ENCODE data around the gene MRPS26.
"Not testable (repeated sequence)": the region's sequence is repeated elsewhere in the genome, so short reads cannot be mapped to it uniquely, and the experiment has no call there.

The MRPS26 gene

GRCh38 chr20:3072530-3073250 is 26.8 kb downstream of the MRPS26 start:
- no peak for DNase-seq

DNA sequence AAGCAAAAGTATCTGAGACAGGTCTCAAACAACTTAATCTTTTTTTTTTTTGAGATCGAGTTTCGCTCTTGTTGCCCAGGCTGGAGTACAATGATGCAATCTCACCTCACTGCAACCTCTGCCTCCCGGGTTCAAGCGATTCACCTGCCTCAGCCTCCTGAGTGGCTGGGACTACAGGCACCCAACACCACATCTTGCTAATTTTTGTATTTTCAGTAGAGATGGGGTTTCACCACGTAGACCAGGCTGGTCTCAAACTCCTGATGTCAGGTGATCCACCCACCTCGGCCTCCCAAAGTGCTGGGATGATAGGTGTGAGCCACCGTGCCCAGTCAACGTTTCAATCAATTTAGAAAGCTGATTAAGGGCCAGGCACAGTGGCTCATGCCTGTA is 27.4 kb downstream of the MRPS26 start:
- not testable (repeated sequence) for DNase-seq

GRCh38 chr20:3074812-3075211 is 29.0 kb downstream of the MRPS26 start:
- DNase-seq = no peak

DNA sequence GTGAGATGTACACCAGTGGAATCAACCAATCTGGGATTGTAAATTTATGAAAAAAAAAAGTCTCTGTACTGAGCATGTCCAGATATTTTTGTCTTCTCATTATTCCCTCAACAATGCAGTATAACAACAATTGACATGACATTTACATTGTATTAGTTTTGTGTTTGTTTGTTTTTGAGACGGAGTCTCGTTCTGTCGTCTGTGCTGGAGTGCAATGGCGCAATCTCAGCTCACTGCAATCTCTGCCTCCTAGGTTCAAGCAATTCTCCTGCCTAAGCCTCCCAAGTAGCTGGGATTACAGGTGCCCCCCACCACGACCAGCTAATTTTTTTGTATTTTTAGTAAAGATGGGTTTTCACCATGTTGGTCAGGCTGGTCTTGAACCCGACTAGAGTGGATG is 29.5 kb downstream of the MRPS26 start:
- not testable (repeated sequence) for DNase-seq

DNA sequence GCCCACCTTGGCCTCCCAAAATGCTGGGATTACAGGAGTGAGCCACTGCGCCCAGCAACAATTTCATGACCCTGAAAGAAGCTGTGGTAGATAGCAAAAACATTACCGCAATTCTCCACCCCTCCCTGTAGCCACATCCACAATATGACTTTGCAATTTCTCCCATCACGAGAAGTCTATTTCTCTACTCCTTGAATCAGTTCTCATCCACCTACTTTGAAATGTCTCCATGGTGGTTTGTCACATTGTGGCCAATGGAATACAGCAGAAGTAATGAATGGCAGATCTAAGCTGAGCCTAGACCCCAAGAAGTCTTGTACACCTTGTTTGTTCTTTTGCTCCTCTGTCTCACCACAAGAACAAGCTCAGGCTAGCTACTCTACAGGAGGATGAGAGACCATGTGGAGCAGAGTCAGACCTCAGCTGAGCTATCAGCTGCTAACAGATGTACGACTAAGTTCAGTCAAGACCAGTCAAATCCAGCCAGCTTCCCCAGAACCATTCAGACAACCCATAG is 31.8 kb downstream of the MRPS26 start:
- no peak for DNase-seq

DNA sequence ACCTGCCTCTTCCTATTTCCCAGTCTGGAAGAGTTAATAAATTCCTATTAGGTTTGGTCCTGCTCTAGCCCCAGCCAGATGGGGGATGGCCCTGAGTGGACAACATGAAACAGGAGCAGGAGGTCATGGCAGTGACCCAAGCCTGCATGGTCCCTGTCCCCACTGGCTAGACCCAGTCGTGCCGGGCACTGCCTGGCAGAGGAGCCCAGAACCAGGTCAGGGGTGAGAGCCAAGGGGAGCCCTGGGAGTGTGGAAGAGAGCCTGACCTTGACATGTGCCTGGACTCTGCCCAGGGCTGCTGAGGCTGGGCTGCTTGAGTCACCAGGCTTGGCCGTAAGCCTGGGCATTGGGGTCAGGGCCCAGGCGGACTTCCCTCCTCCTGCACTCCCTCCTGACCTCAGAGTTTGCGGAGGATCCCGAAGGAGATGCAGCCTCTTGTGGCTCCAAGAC is 35.1 kb downstream of the MRPS26 start:
- no peak for DNase-seq

DNA sequence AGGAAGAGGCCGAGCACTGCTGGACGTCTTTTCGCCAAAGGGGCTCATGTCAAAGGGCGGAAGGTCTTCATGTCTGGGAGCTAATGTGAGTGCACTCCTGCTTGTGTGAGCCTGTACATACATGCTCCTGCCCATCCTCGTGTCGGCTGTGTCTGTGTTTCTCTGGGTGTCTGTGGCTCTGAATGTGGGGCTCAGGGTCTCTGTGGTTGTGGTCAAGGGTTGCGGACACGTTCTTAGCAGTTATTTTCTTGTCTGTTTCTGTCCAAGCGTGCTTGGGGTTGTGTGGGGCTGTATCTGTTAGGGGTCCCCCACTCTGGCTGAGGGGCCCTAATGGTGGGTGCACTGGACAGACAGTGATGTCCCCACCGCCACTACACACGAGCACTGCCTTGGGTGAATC is 35.8 kb downstream of the MRPS26 start:
- DNase-seq = no peak

- peak; percentile 26 for DNase-seq
Observed at GRCh38 chr20:3082306-3082951, 36.6 kb downstream of the MRPS26 start.

GRCh38 chr20:3082955-3083952 is 37.4 kb downstream of the MRPS26 start:
- DNase-seq = no peak

DNA sequence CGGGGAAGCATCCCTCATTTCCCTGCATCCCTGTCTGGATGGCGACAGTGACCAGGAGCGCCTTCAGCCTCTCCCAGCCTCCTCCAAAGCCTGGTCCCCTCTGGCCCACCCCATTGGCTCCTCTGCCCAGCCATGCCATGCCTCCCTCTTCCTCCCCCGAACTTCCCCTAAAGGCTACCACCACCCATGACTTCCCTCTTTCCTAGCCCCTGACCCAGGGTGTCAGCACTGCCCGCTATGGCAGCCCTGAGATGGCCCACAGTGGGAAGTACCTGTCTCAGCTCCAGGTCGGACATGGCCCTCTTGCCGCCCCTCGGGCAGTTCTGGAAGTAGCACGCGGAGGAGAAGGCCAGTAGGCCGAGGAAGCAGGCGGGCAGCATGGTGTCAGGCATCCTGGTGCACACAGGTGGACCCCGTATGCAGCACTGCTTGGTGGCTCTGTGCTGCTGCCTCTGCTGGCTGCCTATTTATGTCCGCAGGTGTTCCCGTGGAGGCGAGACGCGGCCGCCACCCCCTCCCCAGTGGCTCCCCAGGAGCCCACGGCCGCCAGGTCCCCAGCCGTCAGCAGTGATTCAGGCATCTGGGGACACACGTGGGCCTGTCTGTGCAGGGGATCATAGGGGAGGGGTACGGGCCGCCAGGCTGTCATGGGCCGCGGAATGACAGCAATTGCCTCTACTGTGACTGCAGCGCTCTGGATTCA is 38.6 kb downstream of the MRPS26 start, which contains the start of gene AVP:
AVP (minus strand) TSS at position 442 of the 703 bp plus-strand sequence; CDS start at position 392, 50 bp downstream.
- no peak for DNase-seq

DNA sequence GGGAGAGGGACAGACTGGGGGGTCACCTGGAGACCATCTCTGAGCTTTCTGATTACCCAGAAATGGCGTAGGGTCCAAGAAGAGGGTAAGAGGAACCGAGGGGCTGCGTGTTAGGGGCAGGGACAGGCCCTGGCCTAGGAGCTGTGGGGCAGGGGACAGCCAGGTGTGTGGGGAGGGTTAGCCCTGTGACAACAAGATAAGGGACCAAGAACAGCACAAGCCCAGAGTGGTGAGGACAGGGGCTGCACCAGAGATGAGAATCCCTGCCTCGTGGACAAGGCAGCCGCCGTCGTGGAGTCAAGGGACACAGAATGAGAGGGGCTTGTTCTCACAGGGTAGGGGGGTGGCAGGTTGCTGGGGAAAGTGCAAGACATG is 39.1 kb downstream of the MRPS26 start:
- no peak for DNase-seq

GRCh38 chr20:3085571-3086072 is 39.8 kb downstream of the MRPS26 start:
- no peak for DNase-seq

DNA sequence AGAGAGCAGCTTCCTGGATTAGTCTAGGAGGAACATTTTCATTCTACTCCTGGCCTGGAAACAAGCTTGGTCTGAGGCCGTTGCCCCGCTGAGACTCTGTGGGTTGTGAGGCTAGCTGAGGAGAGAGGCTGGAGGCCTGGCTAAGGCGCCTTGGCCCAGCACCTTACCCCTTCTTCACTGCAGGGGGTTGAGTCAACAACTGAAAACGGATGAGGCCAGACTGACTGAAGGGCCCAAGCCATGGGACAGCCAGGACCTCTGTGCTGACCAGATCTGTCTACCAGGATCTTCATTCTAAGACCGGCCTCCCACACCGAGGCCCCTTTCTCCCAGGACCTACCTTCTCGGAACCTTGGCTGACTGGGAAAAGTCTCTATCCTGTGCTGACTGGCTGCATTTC is 42.2 kb downstream of the MRPS26 start:
- DNase-seq = no peak

DNA sequence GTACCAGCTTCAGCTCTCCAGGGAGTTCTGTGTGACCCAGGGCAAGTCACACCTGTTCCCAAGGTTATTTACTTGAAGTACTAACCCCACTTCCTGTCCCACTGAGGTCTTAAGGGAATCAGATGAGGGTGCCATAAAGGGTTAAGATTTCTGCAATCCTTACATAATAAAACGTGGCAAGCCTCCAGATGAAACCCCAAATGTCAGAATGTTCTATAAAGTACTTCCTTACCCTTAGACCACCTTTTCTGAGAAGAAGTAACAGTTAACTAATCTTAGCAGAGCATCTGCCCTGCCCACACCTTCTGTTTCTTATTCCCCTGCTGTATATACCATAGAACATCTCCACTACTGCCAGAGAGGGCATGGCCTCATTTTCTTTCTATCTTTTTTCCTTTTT is 44.7 kb downstream of the MRPS26 start:
- no peak for DNase-seq

DNA sequence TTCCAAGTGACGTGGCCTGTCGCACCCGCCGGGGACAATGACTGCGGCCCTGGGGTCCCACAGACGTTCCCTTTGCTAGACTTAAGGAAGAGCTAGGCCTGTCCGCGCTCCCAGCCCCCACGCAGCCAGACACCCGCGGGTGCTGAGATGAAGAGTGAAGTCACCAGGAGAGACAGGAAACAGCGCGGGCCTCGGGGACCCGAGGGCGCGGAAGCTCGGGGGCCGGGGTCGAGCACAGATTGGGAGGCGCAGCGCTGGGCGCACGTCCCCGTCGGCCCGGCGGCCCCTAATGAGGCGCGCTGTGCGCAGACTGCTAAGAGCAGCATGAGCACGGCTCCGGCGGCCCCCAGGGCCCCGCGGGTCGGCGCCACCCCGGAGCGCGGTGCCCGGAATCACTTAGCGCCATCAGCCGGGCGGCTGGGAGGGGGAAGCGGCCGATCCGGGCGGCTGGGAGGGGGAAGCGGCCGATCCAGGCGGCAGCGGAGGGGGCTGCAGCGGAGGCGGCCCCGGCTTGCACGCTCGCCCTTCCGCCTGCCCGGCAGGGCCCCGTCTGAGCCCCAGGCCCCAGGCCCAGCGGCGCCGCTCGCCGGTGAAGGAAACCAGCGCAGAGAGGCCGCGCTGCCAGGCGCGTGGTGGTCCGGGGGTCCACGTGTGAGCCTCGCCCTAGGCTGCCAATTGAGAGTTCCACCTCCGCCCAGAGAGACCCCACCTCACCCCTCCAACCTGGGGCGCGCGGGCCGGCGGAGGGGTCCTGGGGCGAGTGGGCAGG is 46.9 kb downstream of the MRPS26 start:
- DNase-seq = peak; percentile 75

DNA sequence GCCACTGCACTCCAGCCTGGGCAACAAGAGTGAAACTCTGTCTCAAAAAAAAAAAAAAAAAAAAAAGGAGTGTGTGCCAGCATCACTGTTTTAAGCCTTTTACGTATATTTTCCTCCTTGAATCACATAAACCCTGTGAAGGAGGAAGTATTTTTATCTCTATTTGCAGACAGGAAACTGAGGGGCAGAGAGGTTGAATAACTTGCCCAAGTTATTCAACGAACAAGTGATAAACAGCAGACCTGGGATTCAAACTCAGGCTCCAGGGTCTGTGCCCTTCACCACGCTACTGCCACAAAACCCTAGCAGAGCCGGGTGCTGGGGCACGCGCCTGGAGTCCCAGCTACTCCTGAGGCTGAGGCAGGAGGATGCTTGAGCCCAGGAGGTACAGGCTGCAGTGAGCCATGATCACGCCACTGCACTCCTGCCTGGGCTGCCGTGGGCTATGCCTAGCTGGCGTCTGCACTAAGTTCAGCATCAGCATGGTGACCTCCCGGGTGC is 48.1 kb downstream of the MRPS26 start:
- DNase-seq = no peak

- DNase-seq = no peak
Observed at GRCh38 chr20:3094848-3095629, 49.2 kb downstream of the MRPS26 start.
